MM.1S (cell line): ENCODE measurements around the gene LHCGR.

Experiments
- EZH2 ChIP-seq: fragments of 300-600 bp; sonication (generic); optimal IDR thresholded peaks from 2 replicates; pipeline ENCODE3; 2017; ENCODE audit warnings: low read depth, mild to moderate bottlenecking, antibody characterized with exemption, low read length, mixed read lengths
- EZH2phosphoT487 ChIP-seq: fragments of 300-600 bp; sonication (generic); IDR thresholded peaks from 2 replicates; pipeline ENCODE4 v1.6.1; 2018; ENCODE audit warnings: antibody characterized with exemption, low read length
- TF ChIP-seq, protein P1 (sequence below): fragments of 300-600 bp; sonication (generic); IDR thresholded peaks from 2 replicates; pipeline ENCODE4 v1.5.1; 2016; ENCODE audit warnings: antibody characterized with exemption, low read length, mixed read lengths

DNA sequence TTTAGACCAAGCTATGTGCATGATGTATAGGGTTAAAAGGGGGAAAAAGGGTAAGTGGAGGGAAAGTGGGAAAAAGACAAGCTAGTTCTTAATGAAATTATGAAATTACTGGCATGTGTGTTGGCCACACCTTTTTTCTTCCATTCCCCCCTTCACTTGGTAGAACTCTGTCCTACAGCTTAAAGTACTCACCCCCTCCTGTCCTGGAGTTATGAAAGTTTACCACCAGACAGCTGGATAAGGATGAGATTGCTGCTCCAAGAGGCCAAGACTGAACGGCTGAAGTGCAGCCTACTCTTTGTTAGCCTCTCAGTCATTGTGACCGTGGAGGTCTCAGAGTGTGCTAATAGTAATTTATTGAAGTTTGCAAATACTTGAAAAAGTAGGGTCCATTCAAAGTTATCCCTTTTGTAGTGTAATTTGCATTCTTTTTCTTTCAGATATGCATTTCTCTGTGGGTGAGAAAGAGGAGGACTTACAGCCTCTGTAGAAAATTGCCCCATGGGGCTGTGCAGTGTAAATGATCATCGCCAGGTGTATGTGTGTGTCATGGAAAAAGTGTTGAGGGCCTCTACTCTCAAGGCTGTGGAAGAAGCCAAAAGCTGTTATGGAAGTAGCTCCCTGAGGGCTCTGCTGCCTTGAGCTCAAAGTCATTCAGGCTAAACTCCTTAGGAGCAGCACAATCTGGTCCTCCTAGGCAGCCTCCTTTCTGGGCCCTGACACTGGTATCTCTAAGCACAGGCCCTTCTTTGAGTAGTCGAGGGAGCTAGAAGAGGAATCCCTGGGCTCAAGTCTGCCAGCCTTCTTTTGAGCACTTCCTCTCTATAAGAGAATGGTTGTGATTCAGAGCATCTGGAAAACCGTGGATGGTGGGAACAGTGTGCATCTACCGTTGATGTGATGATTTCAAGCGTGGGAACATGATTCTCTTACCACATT is 46.2 kb downstream of the LHCGR start:
- TF ChIP-seq, protein P1, sequence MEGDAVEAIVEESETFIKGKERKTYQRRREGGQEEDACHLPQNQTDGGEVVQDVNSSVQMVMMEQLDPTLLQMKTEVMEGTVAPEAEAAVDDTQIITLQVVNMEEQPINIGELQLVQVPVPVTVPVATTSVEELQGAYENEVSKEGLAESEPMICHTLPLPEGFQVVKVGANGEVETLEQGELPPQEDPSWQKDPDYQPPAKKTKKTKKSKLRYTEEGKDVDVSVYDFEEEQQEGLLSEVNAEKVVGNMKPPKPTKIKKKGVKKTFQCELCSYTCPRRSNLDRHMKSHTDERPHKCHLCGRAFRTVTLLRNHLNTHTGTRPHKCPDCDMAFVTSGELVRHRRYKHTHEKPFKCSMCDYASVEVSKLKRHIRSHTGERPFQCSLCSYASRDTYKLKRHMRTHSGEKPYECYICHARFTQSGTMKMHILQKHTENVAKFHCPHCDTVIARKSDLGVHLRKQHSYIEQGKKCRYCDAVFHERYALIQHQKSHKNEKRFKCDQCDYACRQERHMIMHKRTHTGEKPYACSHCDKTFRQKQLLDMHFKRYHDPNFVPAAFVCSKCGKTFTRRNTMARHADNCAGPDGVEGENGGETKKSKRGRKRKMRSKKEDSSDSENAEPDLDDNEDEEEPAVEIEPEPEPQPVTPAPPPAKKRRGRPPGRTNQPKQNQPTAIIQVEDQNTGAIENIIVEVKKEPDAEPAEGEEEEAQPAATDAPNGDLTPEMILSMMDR, result no peak
- no peak for TF ChIP-seq EZH2
- no peak for TF ChIP-seq EZH2phosphoT487
